GM12878 (cell line): ENCODE data around the gene ACYP2. TPM values are rescaled to one million over a fixed set of nuclear protein-coding genes. Genes with fewer than 3 reads are reported as not detected.

Experiments used
- ATAC-seq: fragments of 200-7000 bp; cut with Tn5 transposase; 3 replicates; pipeline ENCODE4 v1.9.1; 2020; ENCODE audit warnings: mild to moderate bottlenecking, moderate library complexity
- BruUV-seq: library from RNA; stranded (reverse); fragments of 400-500 nt; replicated peaks from 2 replicates; lab custom pipeline; 2021; lab: Mats Ljungman, UMichigan
- CTCF ChIA-PET: fragments of 300-600 bp; sonication (Branson Sonifier 250); formaldehyde crosslinking; extraction: SDS; loops from one replicate; lab custom pipeline; 2021; ENCODE audit warnings: inconsistent platforms; lab: Yijun Ruan, JAX
- POLR2A ChIA-PET: fragments of 350-600 bp; formaldehyde crosslinking; extraction: SDS; loops from one replicate; lab custom pipeline; 2021; ENCODE audit warnings: inconsistent platforms; lab: Charles Lee
- RAD21 ChIA-PET: fragments of 300-600 bp; sonication (Branson Sonifier 250); formaldehyde crosslinking; loops from one replicate; lab custom pipeline; 2023; ENCODE audit warnings: antibody characterized with exemption; ENCODE audit not compliant: unreplicated experiment; lab: Charles Lee
- SMC1A ChIA-PET: fragments of 300-600 bp; sonication (Branson Sonifier 250); formaldehyde crosslinking; loops from one replicate; lab custom pipeline; 2023; ENCODE audit not compliant: unreplicated experiment, uncharacterized antibody; lab: Charles Lee
- DNase-seq: peaks from one replicate; pipeline ENCODE4 v3.0.0-alpha.2; 2011; ENCODE audit warnings: low read depth, low spot score
- FAIRE-seq: peaks from 3 replicates; lab custom pipeline; 2011; peaks lifted over from hg19 to GRCh38; lab: Jason Lieb, UNC
- H2AFZ ChIP-seq: 2 replicates; pipeline ENCODE4 v1.6.0; 2011; ENCODE audit warnings: low read depth, low read length, control low read depth; ENCODE audit not compliant: control insufficient read depth
- H3K27ac ChIP-seq: 2 replicates; pipeline ENCODE4 v1.5.1; 2011; ENCODE audit warnings: control low read depth; ENCODE audit not compliant: control insufficient read depth, insufficient read depth
- H3K27me3 ChIP-seq, 2 experiments: replicated peaks in 1 of 2; 2 replicates each; pipeline versions ENCODE4 v1.6.0 to v1.6.1; 2011; ENCODE audit warnings: low read length in 1 of 2; ENCODE audit not compliant: control insufficient read depth in 2 of 2, insufficient read depth in 2 of 2
- H3K36me3 ChIP-seq, 2 experiments: 2 replicates each; pipeline ENCODE4 v1.5.1; 2011; ENCODE audit warnings: low read length in 1 of 2; ENCODE audit not compliant: control insufficient read depth in 2 of 2, insufficient read depth in 2 of 2
- H3K4me1 ChIP-seq: 2 replicates; pipeline ENCODE4 v1.6.1; 2011; ENCODE audit warnings: mild to moderate bottlenecking, low read length, moderate library complexity, mixed read lengths; ENCODE audit not compliant: control insufficient read depth, insufficient read depth
- H3K4me2 ChIP-seq: 2 replicates; pipeline ENCODE4 v1.6.0; 2011; ENCODE audit warnings: control low read depth; ENCODE audit not compliant: control insufficient read depth, insufficient read depth
- H3K4me3 ChIP-seq: fragments of 200-600 bp; sonication (generic); 2 replicates; pipeline ENCODE4 v1.5.1; 2016
- H3K79me2 ChIP-seq: 2 replicates; pipeline ENCODE4 v1.6.0; 2011; ENCODE audit warnings: low read length; ENCODE audit not compliant: control insufficient read depth, insufficient read depth
- H3K9ac ChIP-seq: 2 replicates; pipeline ENCODE4 v1.8.0; 2011; ENCODE audit warnings: low read length, control low read depth, mixed read lengths; ENCODE audit not compliant: control insufficient read depth, insufficient read depth
- H3K9me3 ChIP-seq: replicated peaks from 3 replicates; pipeline ENCODE4 v1.5.1; 2011; ENCODE audit warnings: mild to moderate bottlenecking, low read length; ENCODE audit not compliant: control insufficient read depth, insufficient read depth
- H4K20me1 ChIP-seq: 2 replicates; pipeline ENCODE4 v1.6.0; 2011; ENCODE audit not compliant: control insufficient read depth, insufficient read depth
- ASH2L ChIP-seq: fragments of 300-600, 200-600 bp; sonication (generic); IDR thresholded peaks from 2 replicates; pipeline ENCODE4 v1.6.1; 2017; ENCODE audit warnings: low read depth, mild to moderate bottlenecking, borderline replicate concordance
- CHD2 ChIP-seq: IDR thresholded peaks from 2 replicates; pipeline ENCODE4 v1.6.1; 2011; ENCODE audit warnings: low read depth, low read length, improper control_type of control experiment, borderline replicate concordance
- FOXK2 ChIP-seq: fragments of 450-650 bp; IDR thresholded peaks from 2 replicates; pipeline ENCODE4 v1.6.1; 2017; ENCODE audit warnings: mild to moderate bottlenecking, moderate library complexity
- PML ChIP-seq: IDR thresholded peaks from 2 replicates; pipeline ENCODE4 v1.6.1; 2012; ENCODE audit warnings: low read length, inconsistent platforms
- POLR2AphosphoS2 ChIP-seq: IDR thresholded peaks from 2 replicates; pipeline ENCODE4 v1.6.1; 2011; ENCODE audit warnings: low read depth, mild to moderate bottlenecking, low read length, improper control_type of control experiment, moderate library complexity
- SMC3 ChIP-seq: IDR thresholded peaks from 2 replicates; pipeline ENCODE4 v1.6.1; 2011; ENCODE audit warnings: low read length, improper control_type of control experiment, borderline replicate concordance
- TAF1 ChIP-seq: IDR thresholded peaks from 2 replicates; pipeline ENCODE4 v1.6.1; 2011; ENCODE audit warnings: mild to moderate bottlenecking, low read depth, low read length, borderline replicate concordance
- WGBS: methylation state at CpG from one replicate; pipeline ENCODE4 v1.1.6; 2016; ENCODE audit warnings: low lambda C conversion rate; ENCODE audit not compliant: insufficient replicate concordance, insufficient coverage; ENCODE audit errors: missing lambda C conversion rate; 5-methylcytosine and 5-hydroxymethylcytosine counted together
- in situ Hi-C: fragments of 300-500 bp; cut with MboI; formaldehyde crosslinking; loops from 9 replicates; pipeline ENCODE4 v1.14.3; 2018; ENCODE audit warnings: mixed read lengths
- intact Hi-C: fragments of 100-400 bp; cut with micrococcal nuclease; formaldehyde crosslinking; loops from one replicate; pipeline ENCODE4 v1.14.2; 2022; ENCODE audit not compliant: unreplicated experiment
- polyA plus RNA-seq, 11 experiments: library from polyadenylated mRNA; depleted of rRNA in 4 of 11; unstranded in 6 of 11; stranded (reverse) in 5 of 11; fragments of >200 nt; fragmentation: Nextera tagmentation in 4 of 11; fragmentation: Illumina TruSeq in 1 of 11; extraction: Ambion mirVana in 4 of 11; extraction: Trizol in 1 of 11; gene quantifications; 1 replicate in 1 of 11; 2 replicates in 10 of 11; pipeline versions ENCODE4 v1.2.1 to v1.2.3, GENCODE V29; 2011 to 2016; ENCODE audit warnings: inconsistent platforms in 2 of 11, missing spikeins in 2 of 11, low read depth in 1 of 11
- total RNA-seq, 4 experiments: library from RNA; depleted of rRNA in 3 of 4; stranded (reverse); fragments of >200 nt in 3 of 4; fragmentation: Illumina TruSeq in 1 of 4; extraction: Trizol in 1 of 4; gene quantifications; 2 replicates each; pipeline versions ENCODE4 v1.2.1 to v1.2.3, GENCODE V29; 2013 to 2021
- TF ChIP-seq, protein P1 (sequence below): fragments of 450-650 bp; IDR thresholded peaks from 2 replicates; pipeline ENCODE4 v1.6.1; 2017; ENCODE audit warnings: mild to moderate bottlenecking, low read depth, inconsistent platforms; ENCODE audit not compliant: poor library complexity, severe bottlenecking
- TF ChIP-seq, protein P2 (sequence below): IDR thresholded peaks from 2 replicates; pipeline ENCODE4 v1.6.1; 2011; ENCODE audit warnings: mild to moderate bottlenecking, low read depth, low read length, moderate library complexity; ENCODE audit not compliant: insufficient replicate concordance

The ACYP2 gene
- total and polyA plus RNA-seq, 10 of the 15 experiments (the other 5 are each of a cell fraction or from before 2014, with no cell fraction given), result 4.2 to 16.3 (median 9.0) TPM

DNA sequence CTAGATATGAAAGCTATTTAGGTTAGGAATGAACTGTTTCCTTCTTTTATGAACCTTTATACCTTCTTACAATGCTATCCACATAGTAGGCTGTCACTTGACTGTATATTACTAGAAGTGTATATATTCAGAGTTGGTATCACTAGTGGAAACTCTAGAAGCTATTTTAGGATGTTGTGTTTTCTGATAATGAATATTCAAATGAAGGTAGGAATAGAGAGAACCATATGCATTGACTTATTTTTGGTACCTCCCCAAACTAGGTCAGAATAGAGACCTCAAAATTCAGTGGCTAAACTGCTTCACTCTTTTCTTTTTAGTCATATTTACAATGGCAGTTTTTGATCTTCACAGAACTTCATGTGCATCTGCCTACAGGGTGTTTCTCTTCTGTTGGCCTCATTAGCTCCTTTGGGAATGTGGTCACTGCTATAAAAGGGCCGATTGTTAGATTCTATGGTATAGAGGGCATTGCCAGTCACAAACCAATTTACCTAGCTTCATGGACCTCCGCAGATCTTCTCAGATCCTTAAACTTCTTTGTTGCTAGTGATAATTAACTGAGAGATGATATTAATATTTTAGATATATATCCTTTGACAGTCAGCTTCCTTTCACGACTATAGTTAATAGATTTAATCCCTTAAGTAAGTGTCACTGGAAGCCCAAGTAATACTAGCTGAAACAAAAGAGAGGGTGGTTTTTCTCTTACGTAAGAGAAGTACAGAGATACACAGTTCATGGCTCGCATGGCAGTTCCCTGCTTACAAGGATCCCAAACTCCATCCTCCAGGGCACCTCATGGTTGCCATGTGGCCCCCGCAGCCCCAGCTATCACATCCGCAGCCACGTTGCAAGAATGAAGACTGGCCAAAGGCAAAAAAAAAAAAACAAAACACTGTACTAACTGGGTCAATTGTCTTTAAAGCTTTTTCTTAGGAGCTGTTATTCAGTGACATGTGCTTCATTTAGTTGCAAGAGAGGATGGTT, 79.6 kb downstream of the ACYP2 start (continued):
- TF ChIP-seq, protein P1, sequence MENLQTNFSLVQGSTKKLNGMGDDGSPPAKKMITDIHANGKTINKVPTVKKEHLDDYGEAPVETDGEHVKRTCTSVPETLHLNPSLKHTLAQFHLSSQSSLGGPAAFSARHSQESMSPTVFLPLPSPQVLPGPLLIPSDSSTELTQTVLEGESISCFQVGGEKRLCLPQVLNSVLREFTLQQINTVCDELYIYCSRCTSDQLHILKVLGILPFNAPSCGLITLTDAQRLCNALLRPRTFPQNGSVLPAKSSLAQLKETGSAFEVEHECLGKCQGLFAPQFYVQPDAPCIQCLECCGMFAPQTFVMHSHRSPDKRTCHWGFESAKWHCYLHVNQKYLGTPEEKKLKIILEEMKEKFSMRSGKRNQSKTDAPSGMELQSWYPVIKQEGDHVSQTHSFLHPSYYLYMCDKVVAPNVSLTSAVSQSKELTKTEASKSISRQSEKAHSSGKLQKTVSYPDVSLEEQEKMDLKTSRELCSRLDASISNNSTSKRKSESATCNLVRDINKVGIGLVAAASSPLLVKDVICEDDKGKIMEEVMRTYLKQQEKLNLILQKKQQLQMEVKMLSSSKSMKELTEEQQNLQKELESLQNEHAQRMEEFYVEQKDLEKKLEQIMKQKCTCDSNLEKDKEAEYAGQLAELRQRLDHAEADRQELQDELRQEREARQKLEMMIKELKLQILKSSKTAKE, result no peak

DNA sequence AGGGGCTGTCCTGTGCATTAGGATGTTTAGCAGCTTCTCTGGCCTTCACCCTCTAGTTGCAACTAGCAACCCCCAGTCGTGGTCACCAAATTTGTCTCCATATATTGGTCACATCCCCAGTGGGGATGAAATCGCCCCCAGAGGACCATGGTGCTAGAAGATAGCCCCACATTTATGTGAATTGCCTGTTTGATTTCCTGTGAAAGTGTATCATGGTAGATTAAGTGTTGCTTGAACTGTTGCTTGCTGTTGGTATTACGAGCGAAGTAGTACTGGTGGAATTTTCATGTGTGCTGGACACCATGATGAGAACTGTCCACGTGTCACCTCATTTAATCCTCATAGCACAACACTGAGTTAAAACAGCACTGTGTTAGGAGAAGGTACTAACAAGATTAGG, 81.2 kb downstream of the ACYP2 start:
- WGBS, result 39% methylated on average over 5 of the region's 5 CpGs
- no peak for FAIRE-seq
- BruUV-seq, result no TSS peak

More for the DNA sequence above, 81.2 kb downstream of the ACYP2 start:
- H2AFZ ChIP-seq, result no peak overlapping the region
- no peaks in the 10 kb centered on the region for H4K20me1 ChIP-seq
- ATAC-seq, result no peak
- intact Hi-C loops (no loop called here), in situ Hi-C loops (no loop called here)
- ChIA-PET RAD21 (no interaction called here), CTCF (interaction anchor here (0.9 to 1.3 kb wide), 2 partner anchors 10 to 14 kb away, joined by 3 to 4 read pairs; no protein-coding TSS in a partner anchor), SMC1A (interaction anchor here (1.0 kb wide), 1 partner anchor 306 kb away, joined by 3 read pairs; no protein-coding TSS in a partner anchor), POLR2A (no interaction called here)
- no peaks in the 10 kb centered on the region for H3K27me3 ChIP-seq
- no peak overlapping the region for H3K4me3 ChIP-seq
- no peak overlapping the region for H3K4me2 ChIP-seq
- no peaks in the 10 kb centered on the region for H3K4me1 ChIP-seq
- no peaks in the 10 kb centered on the region for H3K79me2 ChIP-seq
- no peaks in the 10 kb centered on the region for H3K36me3 ChIP-seq
- TF ChIP-seq, protein P2, sequence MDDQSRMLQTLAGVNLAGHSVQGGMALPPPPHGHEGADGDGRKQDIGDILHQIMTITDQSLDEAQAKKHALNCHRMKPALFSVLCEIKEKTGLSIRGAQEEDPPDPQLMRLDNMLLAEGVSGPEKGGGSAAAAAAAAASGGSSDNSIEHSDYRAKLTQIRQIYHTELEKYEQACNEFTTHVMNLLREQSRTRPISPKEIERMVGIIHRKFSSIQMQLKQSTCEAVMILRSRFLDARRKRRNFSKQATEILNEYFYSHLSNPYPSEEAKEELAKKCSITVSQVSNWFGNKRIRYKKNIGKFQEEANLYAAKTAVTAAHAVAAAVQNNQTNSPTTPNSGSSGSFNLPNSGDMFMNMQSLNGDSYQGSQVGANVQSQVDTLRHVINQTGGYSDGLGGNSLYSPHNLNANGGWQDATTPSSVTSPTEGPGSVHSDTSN, result no peak
- no peak for TF ChIP-seq TAF1
- TF ChIP-seq POLR2AphosphoS2, result no peak
- TF ChIP-seq ASH2L, result no peak
- TF ChIP-seq FOXK2, result no peak
- no peak for TF ChIP-seq CHD2
- no peak for TF ChIP-seq SMC3
- TF ChIP-seq PML, result no peak
- H3K9me3 ChIP-seq, result no peaks in the 10 kb centered on the region
- no peak overlapping the region for H3K27ac ChIP-seq
- no peak for DNase-seq
- H3K9ac ChIP-seq, result no peak overlapping the region
